ENCODE data around the gene RAB6B.

GRCh38 chr3:133896002-133896761 is 500 bp upstream of the RAB6B start:
- TF ChIP-seq CTCF (IDR thresholded peaks at IDR 0.05; ENCODE audit: poor library complexity) = no peak
- no peak for TF ChIP-seq EZH2 (IDR thresholded peaks at IDR 0.05; ENCODE audit: borderline replicate concordance)
